ENCODE measurements around the gene TMEM62.
"Not testable (repeated sequence)": the region's sequence is repeated elsewhere in the genome, so short reads cannot be mapped to it uniquely, and the experiment has no call there.

Gene TMEM62

GRCh38 chr15:43190178-43190577 lies 56.8 kb downstream of the TMEM62 start:
- H3K4me1 ChIP-seq, result peaks cover 0 to 32% (median 17%) of the 10 kb centered on the region in 4 donors
- peaks cover 53 to 62% (median 55%) of the 10 kb centered on the region in 3 donors for H3K36me3 ChIP-seq
- DNase-seq, result no peak
- intact Hi-C loops (cut with DNase I; ENCODE audit: low total_unique reads), result loop anchor here (10.0 kb wide), 1 partner anchor 95 kb away; no protein-coding TSS in a partner anchor
- H3K27ac ChIP-seq, result no peak overlapping the region
- TF ChIP-seq CTCF (IDR thresholded peaks at IDR 0.05), result no peak
- no peaks in the 10 kb centered on the region for H3K27me3 ChIP-seq
- no peak overlapping the region for H3K4me3 ChIP-seq
- no peaks in the 10 kb centered on the region for H3K9me3 ChIP-seq

- Histone ChIP-seq H3K9me3 (peaks cover 0 to 3% (median 0%) of the 10 kb centered on the region in 3 donors), H3K27ac (no peak overlapping the region), H3K27me3 (no peaks in the 10 kb centered on the region), H3K4me1 (peaks cover 0 to 11% (median 0%) of the 10 kb centered on the region in 4 donors), H3K4me3 (no peak overlapping the region), H3K36me3 (peaks cover 83 to 91% (median 88%) of the 10 kb centered on the region in 3 donors)
- intact Hi-C loops (cut with DNase I; ENCODE audit: low total_unique reads), result loop anchor here (10.0 kb wide), 1 partner anchor 91 kb away; no protein-coding TSS in a partner anchor
- TF ChIP-seq CTCF (IDR thresholded peaks at IDR 0.05), result no peak
- no peak for DNase-seq
Measured at GRCh38 chr15:43193710-43194109, 60.3 kb downstream of the TMEM62 start.

GRCh38 chr15:43194795-43195194 lies 61.4 kb downstream of the TMEM62 start:
- Histone ChIP-seq H3K9me3 (peaks cover 0 to 5% (median 0%) of the 10 kb centered on the region in 3 donors), H3K4me3 (no peak overlapping the region), H3K27ac (no peak overlapping the region), H3K4me1 (peaks cover 0 to 4% (median 0%) of the 10 kb centered on the region in 4 donors), H3K36me3 (peaks cover 75 to 88% (median 86%) of the 10 kb centered on the region in 3 donors), H3K27me3 (no peaks in the 10 kb centered on the region)
- no peak for DNase-seq
- intact Hi-C loops (cut with DNase I; ENCODE audit: low total_unique reads), result loop anchor here (10.0 kb wide), 1 partner anchor 90 kb away; no protein-coding TSS in a partner anchor
- TF ChIP-seq CTCF (IDR thresholded peaks at IDR 0.05), result no peak

GRCh38 chr15:43196760-43197548 lies 63.6 kb downstream of the TMEM62 start:
- intact Hi-C loops (cut with DNase I; ENCODE audit: low total_unique reads), result loop anchor here (10.0 kb wide), 1 partner anchor 88 kb away; no protein-coding TSS in a partner anchor
- H3K4me1 ChIP-seq, result no peaks in the 10 kb centered on the region
- DNase-seq, result no peak
- peaks cover 0 to 5% (median 0%) of the 10 kb centered on the region in 3 donors for H3K9me3 ChIP-seq
- TF ChIP-seq CTCF (IDR thresholded peaks at IDR 0.05), result no peak
- no peak overlapping the region for H3K4me3 ChIP-seq
- no peak overlapping the region for H3K27ac ChIP-seq
- no peaks in the 10 kb centered on the region for H3K27me3 ChIP-seq
- H3K36me3 ChIP-seq, result peaks cover 54 to 66% (median 64%) of the 10 kb centered on the region in 3 donors

GRCh38 chr15:43197773-43198172 lies 64.4 kb downstream of the TMEM62 start:
- H3K36me3 ChIP-seq, result peaks cover 46 to 58% (median 56%) of the 10 kb centered on the region in 3 donors
- intact Hi-C loops (cut with DNase I; ENCODE audit: low total_unique reads), result loop anchor here (10.0 kb wide), 1 partner anchor 87 kb away; no protein-coding TSS in a partner anchor
- not testable (repeated sequence) for DNase-seq, H3K4me3 ChIP-seq, H3K4me1 ChIP-seq, H3K9me3 ChIP-seq, H3K27ac ChIP-seq, H3K27me3 ChIP-seq

GRCh38 chr15:43198556-43198955 lies 65.2 kb downstream of the TMEM62 start:
- H3K4me1 ChIP-seq, H3K27ac ChIP-seq, H3K27me3 ChIP-seq, H3K4me3 ChIP-seq, H3K9me3 ChIP-seq, DNase-seq: not testable (repeated sequence)
- intact Hi-C loops (cut with DNase I; ENCODE audit: low total_unique reads), result loop anchor here (10.0 kb wide), 1 partner anchor 86 kb away; no protein-coding TSS in a partner anchor
- peaks cover 38 to 52% (median 51%) of the 10 kb centered on the region in 3 donors for H3K36me3 ChIP-seq

Data from tibial artery (tissue), 4 donors.